Measurements from ENCODE around the gene PLA2G7. TPM values are rescaled to one million over a fixed set of nuclear protein-coding genes. Genes with fewer than 3 reads are reported as not detected.

Gene PLA2G7
- total RNA-seq, 1 experiment from 2014 or later, result 2.3 TPM

DNA sequence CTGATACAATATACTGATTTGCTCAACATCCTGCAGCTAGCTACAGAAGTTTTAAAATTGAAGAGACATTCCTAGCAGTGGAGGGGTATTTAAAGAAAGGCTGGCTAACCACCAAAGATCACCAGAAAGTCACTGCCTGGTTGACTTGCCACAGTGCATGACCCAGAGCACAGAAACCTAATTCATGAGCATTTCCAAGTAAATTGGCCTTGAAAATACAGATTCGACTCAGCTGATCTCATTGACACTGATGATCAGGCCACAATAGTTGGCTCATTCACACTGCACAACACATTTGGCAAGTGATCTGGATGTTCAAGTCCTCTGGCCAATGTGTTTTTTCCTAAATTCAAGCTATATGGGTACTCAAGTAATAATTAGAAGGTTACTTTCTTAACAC lies 60.8 kb downstream of the PLA2G7 start:
- DNase-seq (ENCODE audit: low spot score), result no peak
- TF ChIP-seq ZNF263 (CRISPR knock-in tag; IDR thresholded peaks at IDR 0.05; ENCODE audit: low read depth), result no peak
- TF ChIP-seq RORB (CRISPR knock-in tag; IDR thresholded peaks at IDR 0.05), result no peak
- no peak for TF ChIP-seq CREB1 (CRISPR knock-in tag; IDR thresholded peaks at IDR 0.05)
- TF ChIP-seq ZNF317 (CRISPR knock-in tag; IDR thresholded peaks at IDR 0.05; ENCODE audit: borderline replicate concordance, low read depth), result no peak
- TF ChIP-seq, protein P1, sequence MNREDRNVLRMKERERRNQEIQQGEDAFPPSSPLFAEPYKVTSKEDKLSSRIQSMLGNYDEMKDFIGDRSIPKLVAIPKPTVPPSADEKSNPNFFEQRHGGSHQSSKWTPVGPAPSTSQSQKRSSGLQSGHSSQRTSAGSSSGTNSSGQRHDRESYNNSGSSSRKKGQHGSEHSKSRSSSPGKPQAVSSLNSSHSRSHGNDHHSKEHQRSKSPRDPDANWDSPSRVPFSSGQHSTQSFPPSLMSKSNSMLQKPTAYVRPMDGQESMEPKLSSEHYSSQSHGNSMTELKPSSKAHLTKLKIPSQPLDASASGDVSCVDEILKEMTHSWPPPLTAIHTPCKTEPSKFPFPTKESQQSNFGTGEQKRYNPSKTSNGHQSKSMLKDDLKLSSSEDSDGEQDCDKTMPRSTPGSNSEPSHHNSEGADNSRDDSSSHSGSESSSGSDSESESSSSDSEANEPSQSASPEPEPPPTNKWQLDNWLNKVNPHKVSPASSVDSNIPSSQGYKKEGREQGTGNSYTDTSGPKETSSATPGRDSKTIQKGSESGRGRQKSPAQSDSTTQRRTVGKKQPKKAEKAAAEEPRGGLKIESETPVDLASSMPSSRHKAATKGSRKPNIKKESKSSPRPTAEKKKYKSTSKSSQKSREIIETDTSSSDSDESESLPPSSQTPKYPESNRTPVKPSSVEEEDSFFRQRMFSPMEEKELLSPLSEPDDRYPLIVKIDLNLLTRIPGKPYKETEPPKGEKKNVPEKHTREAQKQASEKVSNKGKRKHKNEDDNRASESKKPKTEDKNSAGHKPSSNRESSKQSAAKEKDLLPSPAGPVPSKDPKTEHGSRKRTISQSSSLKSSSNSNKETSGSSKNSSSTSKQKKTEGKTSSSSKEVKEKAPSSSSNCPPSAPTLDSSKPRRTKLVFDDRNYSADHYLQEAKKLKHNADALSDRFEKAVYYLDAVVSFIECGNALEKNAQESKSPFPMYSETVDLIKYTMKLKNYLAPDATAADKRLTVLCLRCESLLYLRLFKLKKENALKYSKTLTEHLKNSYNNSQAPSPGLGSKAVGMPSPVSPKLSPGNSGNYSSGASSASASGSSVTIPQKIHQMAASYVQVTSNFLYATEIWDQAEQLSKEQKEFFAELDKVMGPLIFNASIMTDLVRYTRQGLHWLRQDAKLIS (CRISPR knock-in tag; IDR thresholded peaks at IDR 0.05; ENCODE audit: borderline replicate concordance), result no peak
- TF ChIP-seq, protein P2, sequence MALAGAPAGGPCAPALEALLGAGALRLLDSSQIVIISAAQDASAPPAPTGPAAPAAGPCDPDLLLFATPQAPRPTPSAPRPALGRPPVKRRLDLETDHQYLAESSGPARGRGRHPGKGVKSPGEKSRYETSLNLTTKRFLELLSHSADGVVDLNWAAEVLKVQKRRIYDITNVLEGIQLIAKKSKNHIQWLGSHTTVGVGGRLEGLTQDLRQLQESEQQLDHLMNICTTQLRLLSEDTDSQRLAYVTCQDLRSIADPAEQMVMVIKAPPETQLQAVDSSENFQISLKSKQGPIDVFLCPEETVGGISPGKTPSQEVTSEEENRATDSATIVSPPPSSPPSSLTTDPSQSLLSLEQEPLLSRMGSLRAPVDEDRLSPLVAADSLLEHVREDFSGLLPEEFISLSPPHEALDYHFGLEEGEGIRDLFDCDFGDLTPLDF (CRISPR knock-in tag; IDR thresholded peaks at IDR 0.05), result no peak
- TF ChIP-seq ESRRA (CRISPR knock-in tag; IDR thresholded peaks at IDR 0.05; ENCODE audit: borderline replicate concordance), result no peak
- TF ChIP-seq NFYB (CRISPR knock-in tag; conservative IDR thresholded peaks at IDR 0.05; ENCODE audit: low read depth), result no peak
- no peak for TF ChIP-seq ZNF396 (CRISPR knock-in tag; IDR thresholded peaks at IDR 0.05; ENCODE audit: borderline replicate concordance)
- Mint-ChIP-seq H3K4me1 (peaks cover 9% of the 10 kb centered on the region), H3K27me3 (ENCODE audit: low read depth) (no peaks in the 10 kb centered on the region), H3K4me3 (no peak overlapping the region), H3K9me3 (no peaks in the 10 kb centered on the region), H3K36me3 (no peaks in the 10 kb centered on the region), H3K27ac (no peak overlapping the region)
- ChIA-PET CTCF (interaction anchor here (1.2 to 2.3 kb wide), 3 partner anchors 12 to 60 kb away, joined by 3 to 10 read pairs (median 3); no protein-coding TSS in a partner anchor), POLR2A (no interaction called here)
- ATAC-seq, result no peak

DNA sequence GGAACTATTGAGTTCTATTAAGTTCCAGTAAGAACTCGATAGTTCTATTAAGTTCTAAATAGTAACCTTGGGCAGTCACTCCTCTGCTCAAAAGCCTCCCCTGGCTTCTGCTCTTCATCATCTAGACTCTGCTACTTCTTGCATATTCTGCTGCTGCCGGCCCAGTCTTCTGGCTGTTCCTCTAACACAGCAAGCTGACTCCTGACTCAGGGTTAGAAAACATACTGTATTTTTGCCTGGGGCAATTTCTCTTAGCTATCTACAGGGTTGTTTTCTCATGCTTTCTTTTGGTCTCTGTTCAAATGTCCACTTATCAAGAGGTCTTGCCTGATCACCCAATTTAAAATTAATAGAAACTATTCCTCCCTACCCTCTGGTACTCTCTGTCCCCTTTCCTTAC lies 67.8 kb downstream of the PLA2G7 start:
- ATAC-seq, result no peak
- no peaks in the 10 kb centered on the region for H3K27me3 Mint-ChIP-seq (ENCODE audit: low read depth)
- no peak overlapping the region for H3K4me3 Mint-ChIP-seq
- no peak for DNase-seq (ENCODE audit: low spot score)
- no peak for TF ChIP-seq IRF2 (CRISPR knock-in tag; IDR thresholded peaks at IDR 0.05; ENCODE audit: borderline replicate concordance, low read depth)
- TF ChIP-seq, protein P3, sequence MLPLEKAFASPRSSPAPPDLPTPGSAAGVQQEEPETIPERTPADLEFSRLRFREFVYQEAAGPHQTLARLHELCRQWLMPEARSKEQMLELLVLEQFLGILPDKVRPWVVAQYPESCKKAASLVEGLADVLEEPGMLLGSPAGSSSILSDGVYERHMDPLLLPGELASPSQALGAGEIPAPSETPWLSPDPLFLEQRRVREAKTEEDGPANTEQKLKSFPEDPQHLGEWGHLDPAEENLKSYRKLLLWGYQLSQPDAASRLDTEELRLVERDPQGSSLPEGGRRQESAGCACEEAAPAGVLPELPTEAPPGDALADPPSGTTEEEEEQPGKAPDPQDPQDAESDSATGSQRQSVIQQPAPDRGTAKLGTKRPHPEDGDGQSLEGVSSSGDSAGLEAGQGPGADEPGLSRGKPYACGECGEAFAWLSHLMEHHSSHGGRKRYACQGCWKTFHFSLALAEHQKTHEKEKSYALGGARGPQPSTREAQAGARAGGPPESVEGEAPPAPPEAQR (CRISPR knock-in tag; IDR thresholded peaks at IDR 0.05), result no peak
- TF ChIP-seq, protein P4, sequence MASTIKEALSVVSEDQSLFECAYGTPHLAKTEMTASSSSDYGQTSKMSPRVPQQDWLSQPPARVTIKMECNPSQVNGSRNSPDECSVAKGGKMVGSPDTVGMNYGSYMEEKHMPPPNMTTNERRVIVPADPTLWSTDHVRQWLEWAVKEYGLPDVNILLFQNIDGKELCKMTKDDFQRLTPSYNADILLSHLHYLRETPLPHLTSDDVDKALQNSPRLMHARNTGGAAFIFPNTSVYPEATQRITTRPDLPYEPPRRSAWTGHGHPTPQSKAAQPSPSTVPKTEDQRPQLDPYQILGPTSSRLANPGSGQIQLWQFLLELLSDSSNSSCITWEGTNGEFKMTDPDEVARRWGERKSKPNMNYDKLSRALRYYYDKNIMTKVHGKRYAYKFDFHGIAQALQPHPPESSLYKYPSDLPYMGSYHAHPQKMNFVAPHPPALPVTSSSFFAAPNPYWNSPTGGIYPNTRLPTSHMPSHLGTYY (CRISPR knock-in tag; IDR thresholded peaks at IDR 0.05), result no peak
- no peak for TF ChIP-seq EMX1 (CRISPR knock-in tag; IDR thresholded peaks at IDR 0.05)
- TF ChIP-seq SOX15 (CRISPR knock-in tag; IDR thresholded peaks at IDR 0.05), result no peak
- no peak for TF ChIP-seq ZNF138 (CRISPR knock-in tag; conservative IDR thresholded peaks at IDR 0.05)
- no peak for TF ChIP-seq TEAD1 (CRISPR knock-in tag; IDR thresholded peaks at IDR 0.05)
- TF ChIP-seq ZNF396 (CRISPR knock-in tag; IDR thresholded peaks at IDR 0.05; ENCODE audit: borderline replicate concordance), result no peak
- TF ChIP-seq SMAD4 (CRISPR knock-in tag; IDR thresholded peaks at IDR 0.05), result no peak
- no peak for TF ChIP-seq MXD4 (CRISPR knock-in tag; IDR thresholded peaks at IDR 0.05; ENCODE audit: borderline replicate concordance)
- TF ChIP-seq ZNF121 (CRISPR knock-in tag; IDR thresholded peaks at IDR 0.05), result no peak
- TF ChIP-seq HMGA2 (CRISPR knock-in tag; IDR thresholded peaks at IDR 0.05), result no peak
- TF ChIP-seq FOXJ3 (CRISPR knock-in tag; IDR thresholded peaks at IDR 0.05; ENCODE audit: borderline replicate concordance), result no peak
- TF ChIP-seq ZBTB21 (CRISPR knock-in tag; IDR thresholded peaks at IDR 0.05; ENCODE audit: borderline replicate concordance), result no peak
- no peaks in the 10 kb centered on the region for H3K36me3 Mint-ChIP-seq
- no peaks in the 10 kb centered on the region for H3K4me1 Mint-ChIP-seq
- POLR2A ChIA-PET, result no interaction called here
- no peaks in the 10 kb centered on the region for H3K9me3 Mint-ChIP-seq
- no peak overlapping the region for H3K27ac Mint-ChIP-seq
- CTCF ChIA-PET, result interaction anchor here (5.7 kb wide), 1 partner anchor 12 kb away, joined by 31 read pairs; no protein-coding TSS in a partner anchor

All from WTC11 (cell line).